ENCODE data around the gene ST7L. TPM values are rescaled to one million over a fixed set of nuclear protein-coding genes. Genes with fewer than 3 reads are reported as not detected.

Gene ST7L
- total and polyA plus RNA-seq, 2 experiments from 2014 or later = 9.2 to 14.2 TPM

- H3K27me3 ChIP-seq = no peaks in the 10 kb centered on the region
- no peaks in the 10 kb centered on the region for H3K4me1 ChIP-seq (ENCODE audit: insufficient read depth)
- no peak overlapping the region for H2AFZ ChIP-seq
- no peak overlapping the region for H3K4me2 ChIP-seq
- H3K4me3 ChIP-seq = no peak overlapping the region
- no peaks in the 10 kb centered on the region for H3K9me2 ChIP-seq (replicated peaks; ENCODE audit: insufficient read depth)
- H3K27ac ChIP-seq = no peak overlapping the region
- no peaks in the 10 kb centered on the region for H3K79me2 ChIP-seq
- no peaks in the 10 kb centered on the region for H3K9me3 ChIP-seq (ENCODE audit: low read depth)
- H3K36me3 ChIP-seq (replicated peaks; ENCODE audit: insufficient read depth, low read depth) = no peaks in the 10 kb centered on the region
- TF ChIP-seq EZH2phosphoT487 (IDR thresholded peaks at IDR 0.05; ENCODE audit: low read depth, severe bottlenecking, unreplicated experiment) (no peak), CTCF (IDR thresholded peaks at IDR 0.05; ENCODE audit: poor library complexity) (no peak), EZH2 (IDR thresholded peaks at IDR 0.05; ENCODE audit: borderline replicate concordance) (no peak)
- no peaks in the 10 kb centered on the region for H4K20me1 ChIP-seq (ENCODE audit: insufficient read depth, poor library complexity, severe bottlenecking)
- DNase-seq (ENCODE audit: low spot score) = no peak
Observed at GRCh38 chr1:112583366-112583765, 35.6 kb downstream of the ST7L start.

- Histone ChIP-seq H3K36me3 (replicated peaks; ENCODE audit: insufficient read depth, low read depth) (no peaks in the 10 kb centered on the region), H3K4me1 (ENCODE audit: insufficient read depth) (no peaks in the 10 kb centered on the region), H3K27me3 (no peaks in the 10 kb centered on the region), H2AFZ (no peak overlapping the region), H3K27ac (no peak overlapping the region), H3K9me3 (ENCODE audit: low read depth) (no peaks in the 10 kb centered on the region), H3K4me3 (no peak overlapping the region), H3K79me2 (no peaks in the 10 kb centered on the region), H3K4me2 (no peak overlapping the region), H3K9me2 (replicated peaks; ENCODE audit: insufficient read depth) (no peaks in the 10 kb centered on the region), H4K20me1 (ENCODE audit: insufficient read depth, poor library complexity, severe bottlenecking) (no peaks in the 10 kb centered on the region)
- TF ChIP-seq EZH2 (IDR thresholded peaks at IDR 0.05; ENCODE audit: borderline replicate concordance) = no peak
- no peak for TF ChIP-seq CTCF (IDR thresholded peaks at IDR 0.05; ENCODE audit: poor library complexity)
- no peak for TF ChIP-seq EZH2phosphoT487 (IDR thresholded peaks at IDR 0.05; ENCODE audit: low read depth, severe bottlenecking, unreplicated experiment)
- DNase-seq (ENCODE audit: low spot score) = no peak
Observed at GRCh38 chr1:112581586-112582192, 37.3 kb downstream of the ST7L start.

GRCh38 chr1:112579801-112580510 is 39.0 kb downstream of the ST7L start:
- Histone ChIP-seq H3K4me3 (no peak overlapping the region), H3K27ac (no peak overlapping the region), H3K27me3 (no peaks in the 10 kb centered on the region), H2AFZ (no peak overlapping the region), H3K36me3 (replicated peaks; ENCODE audit: insufficient read depth, low read depth) (no peaks in the 10 kb centered on the region), H3K4me2 (no peak overlapping the region), H3K4me1 (ENCODE audit: insufficient read depth) (no peaks in the 10 kb centered on the region), H3K79me2 (no peaks in the 10 kb centered on the region), H3K9me3 (ENCODE audit: low read depth) (no peaks in the 10 kb centered on the region), H4K20me1 (ENCODE audit: insufficient read depth, poor library complexity, severe bottlenecking) (no peaks in the 10 kb centered on the region), H3K9me2 (replicated peaks; ENCODE audit: insufficient read depth) (no peaks in the 10 kb centered on the region)
- DNase-seq (ENCODE audit: low spot score) = no peak
- TF ChIP-seq CTCF (IDR thresholded peaks at IDR 0.05; ENCODE audit: poor library complexity) (no peak), EZH2phosphoT487 (IDR thresholded peaks at IDR 0.05; ENCODE audit: low read depth, severe bottlenecking, unreplicated experiment) (no peak), EZH2 (IDR thresholded peaks at IDR 0.05; ENCODE audit: borderline replicate concordance) (no peak)
- WGBS (ENCODE audit: low lambda C conversion rate, missing lambda C conversion rate) = 95% methylated on average over 5 of the region's 5 CpGs
